ENCODE results near the gene NUF2. TPM values are rescaled to one million over a fixed set of nuclear protein-coding genes. Genes with fewer than 3 reads are reported as not detected.

The NUF2 gene
- total and polyA plus RNA-seq, 2 donors (not counting 1 experiment from before 2014, with no cell fraction given): 0.94 to 1.3 TPM

GRCh38 chr1:163305441-163305840, 16.3 kb upstream of the NUF2 start:
- WGBS (ENCODE audit: insufficient coverage): 86% methylated on average over 1 of the region's 1 CpG
- Histone ChIP-seq H3K4me2 (replicated peaks; ENCODE audit: low read depth, low read length, poor library complexity, severe bottlenecking) (no peak overlapping the region), H3K9me3 (ENCODE audit: control extremely low read depth in 1 of 3, control insufficient read depth in 2 of 3, insufficient read depth in 1 of 3, low read length in 2 of 3) (no peaks in the 10 kb centered on the region), H3K4me1 (ENCODE audit: control insufficient read depth in 2 of 2, insufficient read depth in 2 of 2, low read length in 2 of 2) (no peaks in the 10 kb centered on the region), H3K9ac (ENCODE audit: low read length) (no peak overlapping the region), H3K36me3 (replicated peaks in 1 of 2; ENCODE audit: control extremely low read depth in 1 of 2, control insufficient read depth in 1 of 2, extremely low read depth in 1 of 2, insufficient read depth in 2 of 2, low read length in 1 of 2) (peaks cover 0 to 9% of the 10 kb centered on the region in 2 experiments), H2AFZ (ENCODE audit: insufficient read depth, low read depth, low read length, poor library complexity, severe bottlenecking) (no peak overlapping the region), H4K20me1 (ENCODE audit: control insufficient read depth, insufficient read depth, low read length, poor library complexity, severe bottlenecking) (no peaks in the 10 kb centered on the region), H3K79me2 (ENCODE audit: control insufficient read depth, insufficient read depth, low read length) (no peaks in the 10 kb centered on the region), H3K27me3 (replicated peaks in 1 of 4; ENCODE audit: control extremely low read depth in 1 of 4, control insufficient read depth in 3 of 4, insufficient read depth in 4 of 4, low read length in 3 of 4) (no peaks in the 10 kb centered on the region), H3K4me3 (ENCODE audit: control extremely low read depth in 1 of 5, extremely low read depth in 1 of 5, insufficient read depth in 1 of 5, low read depth in 2 of 5, low read length in 4 of 5) (no peak overlapping the region), H3K27ac (ENCODE audit: low read length in 2 of 2) (no peak overlapping the region)
- CTCF ChIA-PET: interaction anchor here (1.5 kb wide), 1 partner anchor 10 kb away, joined by 4 read pairs; no protein-coding TSS in a partner anchor
- no peaks in the 10 kb centered on the region for H3K4me1 Mint-ChIP-seq
- no peak for DNase-seq
- no peaks in the 10 kb centered on the region for H3K9me3 Mint-ChIP-seq (ENCODE audit: insufficient read depth)
- TF ChIP-seq, protein P1, sequence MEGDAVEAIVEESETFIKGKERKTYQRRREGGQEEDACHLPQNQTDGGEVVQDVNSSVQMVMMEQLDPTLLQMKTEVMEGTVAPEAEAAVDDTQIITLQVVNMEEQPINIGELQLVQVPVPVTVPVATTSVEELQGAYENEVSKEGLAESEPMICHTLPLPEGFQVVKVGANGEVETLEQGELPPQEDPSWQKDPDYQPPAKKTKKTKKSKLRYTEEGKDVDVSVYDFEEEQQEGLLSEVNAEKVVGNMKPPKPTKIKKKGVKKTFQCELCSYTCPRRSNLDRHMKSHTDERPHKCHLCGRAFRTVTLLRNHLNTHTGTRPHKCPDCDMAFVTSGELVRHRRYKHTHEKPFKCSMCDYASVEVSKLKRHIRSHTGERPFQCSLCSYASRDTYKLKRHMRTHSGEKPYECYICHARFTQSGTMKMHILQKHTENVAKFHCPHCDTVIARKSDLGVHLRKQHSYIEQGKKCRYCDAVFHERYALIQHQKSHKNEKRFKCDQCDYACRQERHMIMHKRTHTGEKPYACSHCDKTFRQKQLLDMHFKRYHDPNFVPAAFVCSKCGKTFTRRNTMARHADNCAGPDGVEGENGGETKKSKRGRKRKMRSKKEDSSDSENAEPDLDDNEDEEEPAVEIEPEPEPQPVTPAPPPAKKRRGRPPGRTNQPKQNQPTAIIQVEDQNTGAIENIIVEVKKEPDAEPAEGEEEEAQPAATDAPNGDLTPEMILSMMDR (IDR thresholded peaks at IDR 0.05): no peak
- no peak for TF ChIP-seq EZH2 (IDR thresholded peaks at IDR 0.05; ENCODE audit: borderline replicate concordance, insufficient read depth, low read depth, low read length, poor library complexity, severe bottlenecking)
- intact Hi-C loops (cut with micrococcal nuclease): no loop called here
- H3K27me3 Mint-ChIP-seq: no peaks in the 10 kb centered on the region
- H3K4me3 Mint-ChIP-seq: no peak overlapping the region
- no peak overlapping the region for H3K27ac Mint-ChIP-seq
- POLR2A ChIA-PET: no interaction called here
- no peak for ATAC-seq (ENCODE audit: low read depth)

- Histone ChIP-seq H3K4me2 (replicated peaks; ENCODE audit: low read depth, low read length, poor library complexity, severe bottlenecking) (no peak overlapping the region), H3K79me2 (ENCODE audit: control insufficient read depth, insufficient read depth, low read length) (no peaks in the 10 kb centered on the region), H3K9ac (ENCODE audit: low read length) (no peak overlapping the region), H4K20me1 (ENCODE audit: control insufficient read depth, insufficient read depth, low read length, poor library complexity, severe bottlenecking) (no peaks in the 10 kb centered on the region), H2AFZ (ENCODE audit: insufficient read depth, low read depth, low read length, poor library complexity, severe bottlenecking) (no peak overlapping the region), H3K27me3 (replicated peaks in 1 of 4; ENCODE audit: control extremely low read depth in 1 of 4, control insufficient read depth in 3 of 4, insufficient read depth in 4 of 4, low read length in 3 of 4) (no peaks in the 10 kb centered on the region), H3K9me3 (ENCODE audit: control extremely low read depth in 1 of 3, control insufficient read depth in 2 of 3, insufficient read depth in 1 of 3, low read length in 2 of 3) (no peaks in the 10 kb centered on the region), H3K4me1 (ENCODE audit: control insufficient read depth in 2 of 2, insufficient read depth in 2 of 2, low read length in 2 of 2) (no peaks in the 10 kb centered on the region), H3K27ac (ENCODE audit: low read length in 2 of 2) (no peak overlapping the region), H3K4me3 (ENCODE audit: control extremely low read depth in 1 of 5, extremely low read depth in 1 of 5, insufficient read depth in 1 of 5, low read depth in 2 of 5, low read length in 4 of 5) (no peak overlapping the region), H3K36me3 (replicated peaks in 1 of 2; ENCODE audit: control extremely low read depth in 1 of 2, control insufficient read depth in 1 of 2, extremely low read depth in 1 of 2, insufficient read depth in 2 of 2, low read length in 1 of 2) (peaks cover 0 to 2% of the 10 kb centered on the region in 2 experiments)
- intact Hi-C loops (cut with micrococcal nuclease): no loop called here
- no peak for DNase-seq
- no CpG with 5 or more reads among the region's 5 CpGs for WGBS (ENCODE audit: insufficient coverage)
- POLR2A ChIA-PET: no interaction called here
- no peaks in the 10 kb centered on the region for H3K27me3 Mint-ChIP-seq
- TF ChIP-seq EZH2 (IDR thresholded peaks at IDR 0.05; ENCODE audit: borderline replicate concordance, insufficient read depth, low read depth, low read length, poor library complexity, severe bottlenecking): no peak
- TF ChIP-seq, protein P1 (IDR thresholded peaks at IDR 0.05): no peak
- ATAC-seq (ENCODE audit: low read depth): no peak
- no peaks in the 10 kb centered on the region for H3K9me3 Mint-ChIP-seq (ENCODE audit: insufficient read depth)
- H3K4me1 Mint-ChIP-seq: no peaks in the 10 kb centered on the region
- CTCF ChIA-PET: no interaction called here
- H3K4me3 Mint-ChIP-seq: no peak overlapping the region
- no peak overlapping the region for H3K27ac Mint-ChIP-seq
Measured at GRCh38 chr1:163307479-163308171, 14.1 kb upstream of the NUF2 start.
